Cardiac ventricle fibroblast (primary cell): Measurements from ENCODE around the gene UBR7. TPM values are rescaled to one million over a fixed set of nuclear protein-coding genes. Genes with fewer than 3 reads are reported as not detected.

ENCODE experiments used
- total RNA-seq: library from RNA; depleted of rRNA; stranded (reverse); fragments of >200 nt; gene quantifications from 2 replicates; pipeline ENCODE4 v1.2.3, GENCODE V29; 2015

UBR7 gene, protein sequence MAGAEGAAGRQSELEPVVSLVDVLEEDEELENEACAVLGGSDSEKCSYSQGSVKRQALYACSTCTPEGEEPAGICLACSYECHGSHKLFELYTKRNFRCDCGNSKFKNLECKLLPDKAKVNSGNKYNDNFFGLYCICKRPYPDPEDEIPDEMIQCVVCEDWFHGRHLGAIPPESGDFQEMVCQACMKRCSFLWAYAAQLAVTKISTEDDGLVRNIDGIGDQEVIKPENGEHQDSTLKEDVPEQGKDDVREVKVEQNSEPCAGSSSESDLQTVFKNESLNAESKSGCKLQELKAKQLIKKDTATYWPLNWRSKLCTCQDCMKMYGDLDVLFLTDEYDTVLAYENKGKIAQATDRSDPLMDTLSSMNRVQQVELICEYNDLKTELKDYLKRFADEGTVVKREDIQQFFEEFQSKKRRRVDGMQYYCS
- total RNA-seq: 17.0 and 23.8 TPM in 2 replicates

GRCh38 chr14:93206793-93207467 lies at the start of gene UBR7, which contains the start of gene GON7:
TSS of gene UBR7 (plus strand) at chr14:93207256. CDS start at chr14:93207292, 36 bp downstream.
TSS of gene GON7 (minus strand) at chr14:93207065. CDS start at chr14:93207037, 28 bp downstream.

DNA sequence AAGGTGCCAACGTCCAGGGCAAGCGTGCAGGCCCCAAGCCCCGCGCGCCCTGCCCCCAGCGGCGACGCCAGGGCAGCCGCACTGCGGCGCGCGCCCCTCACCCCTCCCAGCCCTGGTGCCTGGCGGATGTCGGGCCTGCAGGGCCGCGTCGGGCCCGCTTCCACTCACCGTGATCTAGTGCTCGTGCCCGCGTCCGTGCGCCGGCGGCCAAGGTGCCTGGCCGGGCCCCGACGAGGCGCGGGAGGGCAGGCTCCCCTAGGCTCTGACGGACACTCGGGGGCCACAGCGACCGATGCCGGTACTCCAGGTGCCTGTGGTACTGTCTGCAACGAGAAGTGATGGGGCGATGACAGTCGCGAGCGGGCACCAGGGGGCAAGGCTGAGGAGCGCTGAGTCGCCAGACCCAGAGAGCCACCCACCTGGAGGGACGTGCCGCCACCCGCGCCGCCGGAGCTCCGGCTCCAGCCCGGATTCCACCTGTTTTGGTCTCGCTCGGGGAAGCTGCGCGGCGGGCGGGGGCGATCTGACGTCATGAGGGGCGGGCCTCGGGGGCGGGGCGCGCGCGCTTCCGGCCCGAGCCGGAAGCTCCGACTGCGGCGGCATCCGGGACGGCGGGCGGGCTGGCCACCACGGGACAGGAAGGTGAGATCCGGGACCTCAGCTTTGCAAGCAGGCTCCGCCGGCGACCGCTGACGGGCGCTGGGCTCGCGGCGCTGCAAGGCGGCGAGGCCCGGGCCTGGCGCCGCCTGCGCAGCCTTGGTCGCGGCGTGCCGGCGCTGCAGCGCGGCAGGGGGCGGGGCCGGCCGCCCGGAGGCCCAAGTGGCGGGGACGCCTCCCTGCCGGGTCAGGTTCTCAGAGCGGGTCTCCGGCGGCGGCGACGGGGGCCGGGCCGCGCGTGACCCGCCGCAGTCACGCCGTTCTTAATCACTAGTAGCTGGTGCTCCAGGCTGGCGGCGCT lies 22.4 kb upstream of the UBR7 start, which contains the start of the genes LYSET and MOAP1:
TSS of gene LYSET (plus strand) at position 927 of the 958 bp plus-strand sequence. CDS start 89 bp downstream, outside the sequence.
TSS of gene MOAP1 (minus strand) at position 507 of the 958 bp plus-strand sequence. CDS start 655 bp downstream, outside the sequence.

Other genes with a start within 250 kb of the UBR7 start
- gene ITPK1, start 91.3 kb upstream of the UBR7 start, total RNA-seq: 18.2 and 20.8 TPM in 2 replicates
- 7.4 and 10.2 TPM in 2 replicates for gene MOAP1, start 22.4 kb upstream of the UBR7 start, total RNA-seq
- 1.7 and 4.2 TPM in 2 replicates for gene LYSET, start 21.9 kb upstream of the UBR7 start, total RNA-seq
- gene GON7, start 191 bp upstream of the UBR7 start, total RNA-seq: 10.4 and 13.0 TPM in 2 replicates
- 21.5 and 22.7 TPM in 2 replicates for gene BTBD7, start 125.8 kb downstream of the UBR7 start, total RNA-seq
- gene COX8C, start 139.9 kb downstream of the UBR7 start, total RNA-seq: not detected in 2 replicates
- gene UNC79, start 223.7 kb downstream of the UBR7 start, total RNA-seq: under 0.01 TPM in 2 replicates